Stimulated activated CD8-positive, alpha-beta memory T cell treated with anti-CD3 and anti-CD28 coated beads, Interleukin-4, amount 100 ng/mL, for 48 hours (primary cell): Measurements from ENCODE around the gene NAV2.
"Not testable (repeated sequence)": the region's sequence is repeated elsewhere in the genome, so short reads cannot be mapped to it uniquely, and the experiment has no call there.

Experiments used
- DNase-seq: peaks from one replicate; pipeline ENCODE4 v3.0.0-alpha.2; 2020

The NAV2 gene

GRCh38 chr11:19985111-19985510, 272.5 kb downstream of the NAV2 start:
- no peak for DNase-seq

- no peak for DNase-seq
These were observed 274.7 kb downstream of the NAV2 start for GRCh38 chr11:19987331-19987801.

DNA sequence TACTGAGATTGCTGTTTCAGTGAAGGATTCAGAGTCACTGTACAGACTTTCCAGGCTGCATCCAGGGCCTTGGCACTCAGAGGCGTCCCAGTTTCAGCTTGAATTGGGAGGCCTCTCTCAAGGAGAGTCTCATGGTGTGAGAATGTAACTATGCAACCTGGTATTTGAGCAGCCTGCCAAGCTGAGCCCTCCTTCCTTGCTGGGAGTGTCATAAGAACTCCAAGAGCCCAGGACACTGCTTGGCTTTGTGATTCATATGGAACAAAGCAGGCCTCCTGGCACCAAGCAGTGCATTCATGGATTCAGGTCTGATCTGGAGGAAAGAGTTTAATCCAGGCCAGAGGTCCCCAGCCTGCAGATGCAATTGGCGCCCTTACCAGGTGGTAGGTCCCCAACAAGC, 276.0 kb downstream of the NAV2 start:
- no peak for DNase-seq

GRCh38 chr11:19989191-19989590, 276.6 kb downstream of the NAV2 start:
- no peak for DNase-seq

- DNase-seq: no peak
These were observed 279.5 kb downstream of the NAV2 start for GRCh38 chr11:19992162-19992561.

DNA sequence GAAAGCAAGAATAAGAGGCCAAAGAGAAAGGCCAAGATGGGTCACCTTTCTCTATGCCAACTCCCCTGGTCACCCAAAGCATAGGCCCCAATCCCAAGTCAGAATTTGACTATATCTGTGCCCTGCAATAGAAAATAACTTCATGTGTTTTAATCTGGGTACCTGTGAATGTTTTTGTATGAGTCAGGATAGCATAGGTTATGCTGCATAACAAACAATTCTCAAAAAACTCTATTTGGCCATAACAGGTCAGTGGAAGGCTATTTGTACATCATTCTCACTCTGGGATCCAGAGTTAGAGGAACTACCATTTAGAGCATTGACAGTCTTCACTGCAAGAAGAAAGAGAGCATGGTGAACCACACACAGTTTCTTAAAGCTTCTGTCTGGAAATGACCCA, 280.4 kb downstream of the NAV2 start:
- no peak for DNase-seq

DNA sequence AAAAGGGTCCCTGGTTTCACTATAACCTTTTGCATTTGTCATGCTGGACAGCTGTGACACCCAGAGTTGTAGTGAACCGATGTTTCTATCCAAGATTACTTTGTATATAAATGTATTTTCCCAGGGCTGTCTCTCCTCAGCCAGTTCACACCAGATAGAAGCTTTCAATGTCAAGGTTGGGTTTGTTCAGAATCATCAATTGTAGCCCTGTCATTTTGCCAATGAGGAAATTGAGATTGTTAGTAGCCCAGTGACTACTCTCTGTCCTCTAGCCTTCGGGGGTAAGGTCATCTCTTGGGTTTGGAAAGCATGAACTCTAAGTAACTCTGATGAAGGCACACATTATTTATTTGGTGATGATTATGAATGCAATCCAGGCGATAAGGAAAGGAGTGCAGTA, 282.0 kb downstream of the NAV2 start:
- no peak for DNase-seq

DNA sequence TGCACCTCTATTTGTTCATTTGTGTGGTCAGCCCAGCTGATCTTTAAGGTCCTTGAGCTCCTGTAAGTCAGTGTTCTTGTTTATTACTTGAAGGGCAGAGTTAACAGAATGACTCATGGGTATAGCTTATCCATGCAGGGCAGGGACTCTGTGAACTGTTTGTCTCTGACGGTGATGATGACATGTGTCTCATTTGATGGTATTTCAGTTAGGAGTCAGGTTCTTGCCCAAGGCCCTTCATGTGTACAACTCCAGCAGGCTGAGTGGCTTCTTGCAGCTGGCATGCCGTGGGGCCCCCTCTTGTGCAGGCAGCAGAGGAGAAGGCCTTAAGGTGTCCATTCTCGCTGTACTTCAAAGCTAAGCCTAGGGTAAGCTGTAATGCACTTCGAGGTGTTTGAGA, 282.5 kb downstream of the NAV2 start:
- DNase-seq: no peak

GRCh38 chr11:19996571-19996970, 283.9 kb downstream of the NAV2 start:
- DNase-seq: no peak

DNA sequence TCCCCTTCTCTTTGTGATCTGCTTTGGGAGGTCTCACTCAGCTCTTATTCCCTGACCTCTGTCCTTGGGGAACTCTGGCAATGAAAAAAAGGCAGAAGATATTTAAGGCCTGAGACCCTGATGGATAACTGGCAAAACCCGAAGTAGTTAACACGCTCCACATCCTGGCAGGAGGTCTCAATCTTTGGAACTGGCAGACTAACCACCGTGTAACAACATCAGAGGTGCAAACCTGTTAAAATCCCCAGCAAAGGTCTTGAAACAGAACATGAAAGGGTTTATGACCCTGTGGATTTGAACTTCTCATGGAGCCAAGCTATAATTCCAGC, 287.3 kb downstream of the NAV2 start:
- no peak for DNase-seq

DNA sequence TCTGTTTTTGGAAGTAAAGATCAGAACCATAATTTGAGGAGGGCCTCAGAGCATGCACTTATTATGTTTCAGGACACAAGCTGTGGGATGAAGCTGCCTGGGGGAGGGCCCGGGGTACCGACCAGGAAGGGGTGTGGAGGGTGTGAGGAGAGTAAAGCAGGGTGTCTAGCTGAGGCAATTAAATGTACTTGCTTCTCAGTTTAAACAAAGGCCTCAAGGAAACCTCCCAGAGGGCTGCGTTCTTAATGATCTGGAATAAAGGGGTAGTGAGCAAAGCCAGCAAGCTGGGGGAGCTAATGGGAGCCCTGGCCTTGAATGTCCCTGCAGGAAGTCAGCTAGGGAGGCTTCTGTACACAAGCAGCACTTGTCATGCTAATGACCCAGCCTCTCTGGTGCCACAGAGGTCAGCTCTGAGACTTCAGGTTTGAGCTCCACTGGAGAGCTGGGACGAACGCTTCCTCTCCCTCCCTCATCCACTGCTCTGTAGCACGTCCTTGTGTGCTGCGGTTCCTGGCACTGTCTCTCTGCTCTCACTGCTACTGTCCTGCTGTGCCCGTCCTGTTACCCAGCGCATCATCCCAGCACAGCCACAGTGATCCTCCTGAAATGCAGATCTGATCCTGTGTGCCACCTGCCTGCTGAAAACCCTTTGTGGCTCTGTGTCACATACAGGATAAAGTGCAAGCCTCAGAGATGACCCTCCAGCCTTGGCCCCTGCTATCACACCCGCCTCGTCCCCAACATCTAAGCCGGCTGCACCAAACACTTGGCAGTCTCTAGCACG, 287.9 kb downstream of the NAV2 start:
- no peak for DNase-seq

GRCh38 chr11:20002312-20003216, 289.9 kb downstream of the NAV2 start:
- no peak for DNase-seq

- DNase-seq: no peak
These were observed 290.7 kb downstream of the NAV2 start for GRCh38 chr11:20003351-20003750.

DNA sequence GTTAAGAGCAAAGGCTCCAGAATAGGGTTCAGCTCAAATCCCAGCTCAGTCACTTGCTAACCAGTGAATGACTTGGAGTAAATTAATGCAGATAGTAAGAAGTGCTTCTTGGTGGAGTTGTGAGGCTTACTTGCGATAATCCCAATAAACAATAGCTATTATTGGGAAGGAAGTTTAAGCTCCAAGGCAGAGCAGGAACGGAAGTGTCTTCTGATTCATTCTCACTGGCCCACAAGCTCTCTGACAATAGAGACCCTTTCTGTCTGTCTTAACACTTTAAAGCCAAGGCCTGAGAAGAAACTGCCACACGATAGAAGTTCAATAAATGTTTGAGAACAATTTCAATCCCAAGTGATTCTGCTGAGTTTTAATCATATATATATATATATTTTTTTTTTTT, 292.2 kb downstream of the NAV2 start:
- no peak for DNase-seq

DNA sequence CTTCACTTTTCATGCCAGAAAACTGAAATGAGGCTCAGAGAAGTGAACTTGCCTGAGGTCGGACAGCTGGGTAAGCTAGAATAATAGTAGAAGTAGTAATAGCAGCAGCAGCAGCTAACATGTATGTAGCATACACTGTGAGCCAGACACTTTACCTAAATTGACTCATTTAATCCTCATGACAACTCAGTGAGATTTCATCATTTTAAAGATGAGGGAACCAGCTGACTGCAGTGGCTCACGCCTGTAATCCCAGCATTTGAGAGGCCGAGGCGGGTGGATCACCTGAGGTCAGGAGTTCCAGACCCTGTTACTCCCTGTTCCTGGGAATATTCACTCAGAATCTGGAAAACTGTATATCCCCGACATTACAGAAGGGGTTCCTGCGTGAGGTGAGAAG, 293.1 kb downstream of the NAV2 start:
- DNase-seq: no peak

- not testable (repeated sequence) for DNase-seq
These were observed 294.0 kb downstream of the NAV2 start for GRCh38 chr11:20006618-20007017.

- no peak for DNase-seq
These were observed 294.7 kb downstream of the NAV2 start for GRCh38 chr11:20007386-20007785.

DNA sequence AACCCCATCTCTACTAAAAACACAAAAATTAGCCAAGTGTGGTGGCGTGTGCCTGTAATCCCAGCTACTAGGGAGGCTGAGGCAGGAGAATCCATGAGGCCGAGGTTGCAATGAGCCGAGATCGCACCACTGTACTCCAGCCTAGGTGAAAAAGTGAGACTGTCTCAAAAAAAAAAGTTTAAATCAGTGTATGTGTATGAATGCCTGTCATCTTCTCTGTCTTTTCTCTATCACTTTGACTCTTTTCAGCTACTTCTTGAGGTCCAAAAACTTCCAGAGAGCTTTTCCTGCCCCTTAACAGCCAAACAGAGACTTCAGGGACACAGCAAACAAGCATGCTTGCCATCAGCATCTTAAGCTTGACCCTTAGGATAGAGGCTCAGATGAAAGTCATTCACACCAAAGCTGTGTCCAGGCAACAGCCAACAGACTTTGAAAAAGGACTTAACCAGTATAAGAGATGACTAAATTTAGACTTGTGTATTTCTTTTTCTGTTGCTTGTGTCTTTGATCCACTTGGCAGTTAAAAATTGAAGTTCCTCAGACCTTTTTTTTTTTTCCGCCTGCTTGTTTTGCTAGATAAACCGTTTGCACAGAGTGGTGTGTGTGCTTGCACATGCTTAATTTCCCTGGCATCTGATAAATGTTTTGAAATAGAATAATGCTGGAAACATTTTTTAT, 295.7 kb downstream of the NAV2 start:
- DNase-seq: no peak

- no peak for DNase-seq
These were observed 296.4 kb downstream of the NAV2 start for GRCh38 chr11:20008871-20009644.

- no peak for DNase-seq
These were observed 297.7 kb downstream of the NAV2 start for GRCh38 chr11:20010156-20010850.

GRCh38 chr11:20010851-20011225, 298.2 kb downstream of the NAV2 start:
- DNase-seq: no peak

DNA sequence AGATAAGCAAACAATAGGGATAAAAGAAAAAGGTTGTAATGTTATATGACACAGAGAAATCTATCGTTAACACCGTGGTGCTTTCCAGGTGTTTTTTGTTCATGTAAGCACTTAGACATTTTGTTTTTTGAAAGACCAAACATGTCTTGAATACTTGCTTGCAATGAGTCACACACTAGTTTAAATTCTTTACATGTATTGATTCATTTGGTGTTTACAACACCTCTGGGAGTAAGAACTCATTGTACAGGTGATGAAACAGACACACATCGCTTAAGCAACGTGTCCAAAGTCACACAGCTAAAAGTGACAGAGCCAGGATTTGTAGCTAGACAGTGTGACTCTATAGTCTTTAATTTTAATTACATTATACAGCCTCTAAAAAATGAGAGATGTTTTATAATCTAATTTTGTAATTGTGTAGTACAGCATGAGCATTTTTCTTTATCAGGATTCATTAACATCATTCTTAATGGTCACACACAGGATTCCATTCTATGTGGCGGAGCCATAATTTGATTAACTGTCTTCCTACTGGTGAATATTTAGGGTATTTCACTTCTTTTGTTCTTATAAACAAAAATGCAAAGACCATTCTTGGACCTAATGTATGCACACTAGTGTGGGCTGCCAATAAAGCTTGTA, 298.8 kb downstream of the NAV2 start:
- DNase-seq: no peak
